COLO829 (cell line): ENCODE data around the gene TTC9B.

Experiments
- DNase-seq: peaks from one replicate; pipeline ENCODE4 v3.0.0; 2012; ENCODE audit warnings: low spot score

Gene TTC9B

GRCh38 chr19:40217934-40218890 is at the start of gene TTC9B:
Gene TTC9B, minus strand, starts transcription at chr19:40218384. Its CDS starts 3 bp downstream, at chr19:40218381.
- DNase-seq, result no peak

GRCh38 chr19:40267601-40267997 is 49.4 kb upstream of the TTC9B start:
- DNase-seq, result no peak

- no peak for DNase-seq
Measured at GRCh38 chr19:40266912-40267600, 48.9 kb upstream of the TTC9B start.

- DNase-seq, result no peak
Measured at GRCh38 chr19:40266119-40266518, 47.9 kb upstream of the TTC9B start.

DNA sequence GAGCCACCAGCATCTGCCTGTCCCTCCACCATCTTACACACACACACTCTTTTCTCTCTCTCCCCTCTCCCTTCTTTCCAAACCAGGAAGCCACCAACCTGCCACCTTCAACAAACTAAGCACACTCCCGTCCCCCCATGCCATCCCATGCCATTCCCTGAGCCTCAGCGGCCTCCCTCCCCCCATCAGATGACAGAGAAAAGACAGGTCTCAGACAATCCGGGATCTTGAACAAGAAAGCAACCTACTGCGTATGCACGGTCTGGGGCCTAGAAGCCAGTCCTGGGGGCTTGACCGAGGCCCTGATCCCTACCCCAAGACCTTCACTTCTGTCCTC is 47.5 kb upstream of the TTC9B start:
- no peak for DNase-seq

DNA sequence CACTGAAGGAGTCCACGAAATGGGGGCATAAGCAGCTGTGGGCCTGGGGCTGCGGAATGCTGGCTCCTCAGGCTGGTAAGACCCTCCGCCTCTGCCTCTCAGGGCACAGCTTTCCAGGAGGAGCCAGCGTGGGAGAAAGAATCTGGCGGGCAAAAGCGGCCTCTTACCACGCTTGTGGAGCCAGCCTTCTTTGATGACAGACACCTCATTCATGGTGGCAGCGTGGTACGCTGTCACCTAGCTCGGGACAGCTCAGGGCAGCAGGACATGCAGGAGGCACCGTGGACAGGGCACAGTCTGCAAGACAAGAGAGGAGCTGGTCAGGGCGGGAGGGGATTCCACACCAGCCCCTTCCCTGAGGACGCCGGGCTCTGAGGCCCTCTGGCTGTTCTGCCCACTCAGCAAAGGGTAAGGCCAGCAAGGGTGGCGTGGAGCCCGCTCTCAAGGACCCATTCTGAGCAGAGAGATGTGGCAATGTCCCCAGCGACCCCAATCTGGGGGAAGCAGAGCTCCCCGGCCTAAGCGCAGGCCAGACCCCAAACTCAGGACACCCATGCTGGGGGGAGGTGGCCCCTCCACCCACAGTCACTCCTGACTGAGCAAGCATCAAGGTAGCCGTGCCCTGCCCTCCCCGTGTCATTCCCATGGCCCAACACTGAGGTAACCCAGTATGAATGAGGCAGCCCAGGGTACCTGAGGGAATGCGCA is 47.0 kb upstream of the TTC9B start:
- no peak for DNase-seq

- DNase-seq, result no peak
Measured at GRCh38 chr19:40264314-40265054, 46.3 kb upstream of the TTC9B start.

DNA sequence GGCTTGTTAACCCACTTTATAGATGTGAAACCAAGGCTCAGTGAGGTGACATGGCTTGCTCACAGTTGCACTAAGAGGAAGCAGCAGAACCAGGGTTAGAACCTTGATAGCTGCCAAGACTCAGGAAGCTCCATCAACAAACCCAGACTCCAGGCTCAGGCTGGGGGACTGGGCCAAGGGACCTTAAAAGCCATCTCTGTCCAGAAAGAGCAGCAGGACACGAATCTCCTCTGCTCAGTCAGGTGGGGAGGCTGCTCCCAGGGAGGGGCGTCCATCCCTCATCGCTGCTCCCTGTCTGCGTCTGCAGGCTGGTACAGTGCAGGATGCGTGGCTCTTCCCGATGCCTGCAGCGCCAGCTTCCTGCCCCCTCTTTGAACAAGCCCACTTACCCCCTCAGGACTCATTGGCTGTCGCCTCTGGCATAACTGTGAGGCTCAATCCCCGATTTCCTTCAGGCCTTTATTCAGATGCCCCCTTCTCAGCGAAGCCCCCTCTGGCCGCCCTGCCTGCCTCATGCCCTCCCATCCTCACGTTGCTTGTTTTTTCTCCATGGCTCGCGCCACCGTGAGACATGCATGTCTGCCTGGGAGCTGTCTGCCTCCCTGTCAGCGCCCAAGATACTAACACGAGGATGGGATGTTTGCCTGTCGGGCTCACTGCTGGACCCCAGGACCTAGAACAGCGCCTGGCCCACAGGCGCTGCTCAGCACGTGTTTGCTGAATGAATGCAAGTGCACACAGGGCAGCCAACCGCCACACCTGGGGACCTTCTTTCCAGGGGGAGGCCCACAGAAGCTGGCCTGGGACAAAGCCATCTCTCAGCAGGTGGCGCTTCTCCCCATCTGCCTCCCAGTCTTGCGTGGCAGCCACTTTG is 45.5 kb upstream of the TTC9B start:
- DNase-seq, result no peak

DNA sequence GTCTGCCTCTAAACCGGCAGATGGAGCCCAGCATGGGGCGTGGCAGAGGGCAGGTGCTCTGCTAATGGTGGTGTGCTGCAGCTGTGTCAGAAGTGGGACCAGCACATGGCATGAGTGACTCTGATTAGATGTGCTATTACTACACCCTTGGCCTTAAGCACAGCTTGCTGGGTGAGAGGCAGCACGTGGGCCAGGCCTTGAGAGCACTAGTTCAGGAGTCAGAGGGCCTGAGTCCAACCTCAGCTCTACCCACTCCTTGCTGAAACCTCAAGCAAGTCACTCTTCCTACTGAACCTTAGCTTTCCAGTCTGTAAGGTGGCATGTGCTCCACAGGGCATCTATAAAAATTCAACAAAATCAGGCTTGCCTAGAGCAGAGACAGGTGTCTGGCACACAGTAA is 44.2 kb upstream of the TTC9B start:
- no peak for DNase-seq

GRCh38 chr19:40261631-40262030 is 43.4 kb upstream of the TTC9B start:
- no peak for DNase-seq

DNA sequence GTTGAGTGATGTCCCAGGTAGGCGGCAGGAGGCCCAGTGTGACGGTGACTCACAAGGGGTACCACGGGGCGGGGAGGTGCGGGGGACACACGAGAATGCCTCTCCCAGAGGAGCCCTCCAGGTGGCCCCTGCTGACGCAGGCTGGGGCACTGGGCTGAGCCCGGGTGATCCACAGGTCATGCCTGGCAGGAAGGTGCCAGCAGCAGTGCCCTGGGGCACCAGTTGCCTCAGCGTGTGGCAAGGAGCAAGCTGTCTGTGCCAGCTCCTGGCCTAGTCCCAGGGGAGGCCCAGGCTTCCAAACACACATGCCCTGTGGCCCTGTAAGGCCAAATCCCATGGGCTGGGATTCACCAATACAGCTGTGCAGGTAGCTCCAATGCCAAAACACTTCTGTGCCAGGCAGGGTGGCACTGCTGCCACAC is 38.9 kb upstream of the TTC9B start:
- no peak for DNase-seq

GRCh38 chr19:40256512-40256911 is 38.3 kb upstream of the TTC9B start:
- no peak for DNase-seq

DNA sequence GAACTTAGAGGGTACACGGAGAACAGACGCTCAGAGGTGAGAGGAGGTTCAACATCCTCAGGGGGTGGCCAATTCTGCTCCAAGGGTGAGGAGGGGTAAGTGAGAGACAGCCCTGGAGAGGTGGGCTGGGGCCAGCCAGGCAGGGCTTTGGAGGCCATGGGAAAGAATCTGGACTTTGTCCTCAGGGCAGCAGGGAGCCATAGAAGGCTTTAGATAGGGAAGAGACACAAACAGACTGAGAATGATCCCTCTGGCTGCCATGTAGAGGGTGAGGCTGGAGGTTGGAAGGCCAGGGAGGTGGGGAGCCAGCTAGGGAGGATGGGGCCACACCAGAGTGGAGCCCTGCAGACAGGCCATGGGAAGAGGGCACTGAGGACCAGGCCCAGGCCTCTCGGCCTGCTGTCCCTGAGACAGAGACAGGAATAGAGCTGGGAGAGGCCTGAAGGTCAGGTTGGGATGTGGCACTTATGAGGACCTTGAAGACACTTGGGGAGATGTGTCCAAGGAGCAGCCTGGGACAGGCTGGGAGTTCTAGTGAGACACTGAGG is 37.5 kb upstream of the TTC9B start:
- no peak for DNase-seq

GRCh38 chr19:40254714-40255418 is 36.7 kb upstream of the TTC9B start:
- DNase-seq, result no peak

- peak; percentile 40 for DNase-seq
Measured at GRCh38 chr19:40253611-40254092, 35.5 kb upstream of the TTC9B start.

GRCh38 chr19:40252395-40252794 is 34.2 kb upstream of the TTC9B start:
- DNase-seq, result no peak

- DNase-seq, result no peak
Measured at GRCh38 chr19:40251991-40252390, 33.8 kb upstream of the TTC9B start.

GRCh38 chr19:40251244-40251643 is 33.1 kb upstream of the TTC9B start:
- DNase-seq, result no peak

DNA sequence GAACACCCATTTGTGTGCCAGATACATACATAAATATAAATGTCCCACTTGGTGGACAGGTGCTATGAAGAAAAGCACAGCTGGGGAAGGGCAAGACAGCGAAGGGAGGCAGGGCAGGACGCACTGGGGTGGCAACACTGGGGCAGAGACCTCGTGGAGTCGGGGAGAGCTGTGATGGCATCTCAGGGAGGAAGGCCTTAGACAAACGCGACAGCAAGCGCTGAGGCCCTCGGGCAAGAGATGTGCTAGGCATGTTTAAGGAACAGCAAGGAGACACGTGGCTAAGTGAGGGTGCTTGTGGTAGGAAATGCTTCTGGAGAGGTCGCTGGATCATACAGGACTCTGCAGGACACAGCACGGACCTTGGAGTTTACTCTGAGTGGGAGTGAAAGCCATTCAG is 31.6 kb upstream of the TTC9B start:
- DNase-seq, result no peak

DNA sequence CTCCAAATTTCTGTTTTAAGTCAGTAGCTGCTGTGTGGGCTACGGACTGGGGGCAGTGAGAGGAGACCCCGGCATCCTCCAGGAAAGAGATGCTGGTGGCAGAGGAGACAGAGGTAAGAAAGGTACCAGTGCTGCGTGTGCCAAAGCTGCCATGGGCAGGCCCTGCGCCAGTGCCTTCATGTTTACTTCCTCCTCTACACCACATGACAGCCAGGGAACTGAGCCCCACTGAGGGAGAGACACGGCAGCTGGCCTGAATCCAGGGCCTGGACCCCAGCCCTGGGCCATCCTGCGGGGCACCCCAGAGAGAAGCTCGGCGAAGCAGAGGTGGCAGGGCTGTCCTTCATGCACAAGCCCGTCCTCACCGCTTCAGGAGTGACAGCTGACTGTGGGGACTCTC is 31.0 kb upstream of the TTC9B start:
- DNase-seq, result no peak
